GM19099 (cell line): ENCODE measurements around the gene MIAT.

ENCODE experiments used
- POLR2A ChIP-seq: IDR thresholded peaks from 3 replicates; pipeline ENCODE4 v1.6.1; 2011; ENCODE audit warnings: low read depth; ENCODE audit not compliant: insufficient read length; ENCODE audit errors: extremely low read depth

MIAT gene

GRCh38 chr22:26621663-26622062, 35.7 kb upstream of the MIAT start, which contains the start of gene CRYBA4:
Gene CRYBA4, plus strand, starts transcription at chr22:26621963. Its CDS starts 634 bp downstream, at chr22:26622597.
- TF ChIP-seq POLR2A = no peak

GRCh38 chr22:26623984-26624383, 33.4 kb upstream of the MIAT start:
- TF ChIP-seq POLR2A = no peak

GRCh38 chr22:26624803-26625202, 32.6 kb upstream of the MIAT start:
- TF ChIP-seq POLR2A = no peak

- no peak for TF ChIP-seq POLR2A
Measured at GRCh38 chr22:26629988-26630761, 27.2 kb upstream of the MIAT start.

GRCh38 chr22:26631282-26631681, 26.1 kb upstream of the MIAT start:
- TF ChIP-seq POLR2A = no peak

- TF ChIP-seq POLR2A = no peak
Measured at GRCh38 chr22:26632422-26633155, 24.8 kb upstream of the MIAT start.

- no peak for TF ChIP-seq POLR2A
Measured at GRCh38 chr22:26634189-26634588, 23.2 kb upstream of the MIAT start.

- TF ChIP-seq POLR2A = no peak
Measured at GRCh38 chr22:26635117-26635516, 22.3 kb upstream of the MIAT start.

GRCh38 chr22:26636296-26636695, 21.1 kb upstream of the MIAT start:
- no peak for TF ChIP-seq POLR2A

- TF ChIP-seq POLR2A = no peak
Measured at GRCh38 chr22:26642465-26643417, 14.6 kb upstream of the MIAT start.

- no peak for TF ChIP-seq POLR2A
Measured at GRCh38 chr22:26643418-26644100, 13.8 kb upstream of the MIAT start.

- no peak for TF ChIP-seq POLR2A
Measured at GRCh38 chr22:26646158-26646557, 11.2 kb upstream of the MIAT start.

GRCh38 chr22:26648011-26648497, 9.3 kb upstream of the MIAT start:
- TF ChIP-seq POLR2A = no peak
